Activated B cell treated with CpG ODN at 0.5 μM for 24 hours (primary cell): ENCODE data around the gene RPL28. TPM values are rescaled to one million over a fixed set of nuclear protein-coding genes. Genes with fewer than 3 reads are reported as not detected.
"Not testable (repeated sequence)": the region's sequence is repeated elsewhere in the genome, so short reads cannot be mapped to it uniquely, and the experiment has no call there.

ENCODE experiments used
- ATAC-seq: fragments of 200-7000 bp; cut with Tn5 transposase; one replicate; pipeline ENCODE4 v1.10.0; 2021; ENCODE audit warnings: low read depth, mild to moderate bottlenecking, moderate library complexity
- CTCF ChIA-PET: fragments of 350-600 bp; sonication (Branson Sonifier 250); formaldehyde crosslinking; loops from one replicate; lab custom pipeline; 2021; ENCODE audit warnings: antibody characterized with exemption; lab: Charles Lee
- POLR2A ChIA-PET: fragments of 350-600 bp; sonication (Branson Sonifier 250); formaldehyde crosslinking; loops from one replicate; lab custom pipeline; 2021; ENCODE audit warnings: antibody characterized with exemption; lab: Charles Lee
- DNase-seq: peaks from one replicate; pipeline ENCODE4 v3.0.0; 2022
- H3K27ac Mint-ChIP-seq: one replicate; pipeline ENCODE4 v1.8.0; 2020; ENCODE audit warnings: mixed read lengths
- H3K27me3 Mint-ChIP-seq: one replicate; pipeline ENCODE4 v1.8.0; 2021; ENCODE audit warnings: mixed read lengths
- H3K36me3 Mint-ChIP-seq: one replicate; pipeline ENCODE4 v1.8.0; 2021; ENCODE audit warnings: low read depth, mixed read lengths
- H3K4me1 Mint-ChIP-seq: one replicate; pipeline ENCODE4 v1.8.0; 2021; ENCODE audit warnings: mixed read lengths
- H3K4me3 Mint-ChIP-seq: one replicate; pipeline ENCODE4 v1.8.0; 2020; ENCODE audit warnings: mild to moderate bottlenecking, mixed read lengths
- H3K9me3 Mint-ChIP-seq: one replicate; pipeline ENCODE4 v1.8.0; 2020; ENCODE audit warnings: mixed read lengths
- CTCF ChIP-seq: fragments of 200-600 bp; IDR thresholded peaks from one replicate; pipeline ENCODE4 v1.8.0; 2022; ENCODE audit warnings: antibody characterized with exemption, mild to moderate bottlenecking
- intact Hi-C: fragments of 100-400 bp; cut with micrococcal nuclease; formaldehyde crosslinking; loops from one replicate; pipeline ENCODE4 v1.15.1; 2024
- total RNA-seq: library from RNA; stranded (reverse); gene quantifications from 2 replicates; pipeline ENCODE4 v1.2.3, GENCODE V29; 2022

The RPL28 gene
- total RNA-seq, 1 donor from 2014 or later, result 3,790 TPM

GRCh38 chr19:55443824-55444480 lies 58.2 kb downstream of the RPL28 start:
- ChIA-PET POLR2A (interaction anchor here (0.6 to 1.2 kb wide), 3 partner anchors 10 to 206 kb away, joined by 3 to 7 read pairs (median 4); no protein-coding TSS in a partner anchor), CTCF (no interaction called here)
- ATAC-seq (no peak), DNase-seq (no peak)
- no peaks in the 10 kb centered on the region for H3K9me3 Mint-ChIP-seq
- no peak overlapping the region for H3K4me3 Mint-ChIP-seq
- no peak overlapping the region for H3K27ac Mint-ChIP-seq
- H3K36me3 Mint-ChIP-seq, result no peaks in the 10 kb centered on the region
- peaks cover 50% of the 10 kb centered on the region for H3K27me3 Mint-ChIP-seq
- no peak for TF ChIP-seq CTCF
- intact Hi-C loops, result no loop called here
- H3K4me1 Mint-ChIP-seq, result peaks cover 17% of the 10 kb centered on the region

GRCh38 chr19:55444646-55445045 lies 58.9 kb downstream of the RPL28 start:
- TF ChIP-seq CTCF, result no peak
- intact Hi-C loops, result no loop called here
- ATAC-seq (no peak), DNase-seq (no peak)
- Mint-ChIP-seq H3K4me1 (peaks cover 17% of the 10 kb centered on the region), H3K4me3 (no peak overlapping the region), H3K36me3 (no peaks in the 10 kb centered on the region), H3K27ac (no peak overlapping the region), H3K9me3 (no peaks in the 10 kb centered on the region), H3K27me3 (peaks cover 43% of the 10 kb centered on the region)
- ChIA-PET POLR2A (interaction anchor here (0.7 to 1.2 kb wide), 2 partner anchors 9 to 15 kb away, joined by 3 to 7 read pairs; no protein-coding TSS in a partner anchor), CTCF (no interaction called here)

- intact Hi-C loops, result no loop called here
- no peaks in the 10 kb centered on the region for H3K9me3 Mint-ChIP-seq
- ChIA-PET POLR2A (interaction anchor here (0.7 kb wide), 1 partner anchor 309 kb away, joined by 5 read pairs; no protein-coding TSS in a partner anchor), CTCF (no interaction called here)
- no peaks in the 10 kb centered on the region for H3K36me3 Mint-ChIP-seq
- peaks cover 14% of the 10 kb centered on the region for H3K4me1 Mint-ChIP-seq
- DNase-seq, result no peak
- peaks cover 36% of the 10 kb centered on the region for H3K27me3 Mint-ChIP-seq
- ATAC-seq, result no peak
- H3K27ac Mint-ChIP-seq, result no peak overlapping the region
- no peak overlapping the region for H3K4me3 Mint-ChIP-seq
- TF ChIP-seq CTCF, result no peak
Observed at GRCh38 chr19:55446060-55446459, 60.3 kb downstream of the RPL28 start.

- ATAC-seq (no peak), DNase-seq (no peak)
- ChIA-PET CTCF (no interaction called here), POLR2A (interaction anchor here (0.5 kb wide), 1 partner anchor 26 kb away, joined by 3 read pairs; no protein-coding TSS in a partner anchor)
- H3K27me3 Mint-ChIP-seq, result peaks cover 29% of the 10 kb centered on the region
- H3K4me3 Mint-ChIP-seq, result no peak overlapping the region
- H3K36me3 Mint-ChIP-seq, result no peaks in the 10 kb centered on the region
- no peaks in the 10 kb centered on the region for H3K9me3 Mint-ChIP-seq
- intact Hi-C loops, result no loop called here
- peaks cover 12% of the 10 kb centered on the region for H3K4me1 Mint-ChIP-seq
- TF ChIP-seq CTCF, result no peak
- no peak overlapping the region for H3K27ac Mint-ChIP-seq
Observed at GRCh38 chr19:55447421-55448174, 61.9 kb downstream of the RPL28 start.

- H3K27me3 Mint-ChIP-seq, result peaks cover 27% of the 10 kb centered on the region
Observed at GRCh38 chr19:55448175-55448490, 62.4 kb downstream of the RPL28 start.

More at GRCh38 chr19:55448175-55448490, 62.4 kb downstream of the RPL28 start:
- peaks cover 11% of the 10 kb centered on the region for H3K4me1 Mint-ChIP-seq
- POLR2A ChIA-PET, result interaction anchor here (0.5 kb wide), 1 partner anchor 27 kb away, joined by 3 read pairs; no protein-coding TSS in a partner anchor
- H3K4me3 Mint-ChIP-seq, ATAC-seq, CTCF ChIA-PET, H3K9me3 Mint-ChIP-seq, DNase-seq, H3K27ac Mint-ChIP-seq, intact Hi-C loops, H3K36me3 Mint-ChIP-seq: not testable (repeated sequence)
